Heart right ventricle (tissue), 16 donors: ENCODE measurements around the gene MRC1. TPM values are rescaled to one million over a fixed set of nuclear protein-coding genes. Genes with fewer than 3 reads are reported as not detected.
"Not testable (repeated sequence)": the region's sequence is repeated elsewhere in the genome, so short reads cannot be mapped to it uniquely, and the experiment has no call there.

ENCODE experiments used
- ATAC-seq, 8 donors: fragments of 200-7000 bp; cut with Tn5 transposase; one replicate each; pipeline ENCODE4 v1.9.1; 2020; ENCODE audit warnings: mild to moderate bottlenecking in 8 of 8, moderate library complexity in 8 of 8, moderate number of reproducible peaks in 1 of 8
- DNase-seq, 2 donors: peaks; one replicate each; pipeline ENCODE4 v3.0.0-alpha.2; 2020
- H3K27ac ChIP-seq, 10 donors: fragments of 200-600 bp; sonication (generic) in 2 of 10; one replicate each; pipeline versions ENCODE4 v1.5.0 to v1.8.0; 2020 to 2022; ENCODE audit warnings: mild to moderate bottlenecking in 3 of 10
- H3K27me3 ChIP-seq, 7 donors: fragments of 200-600 bp; one replicate each; pipeline ENCODE4 v1.8.0; 2021 to 2022; ENCODE audit warnings: mild to moderate bottlenecking in 2 of 7
- H3K36me3 ChIP-seq, 9 donors: fragments of 200-600 bp; sonication (generic) in 1 of 9; one replicate each; pipeline versions ENCODE4 v1.5.0 to v1.8.0; 2020 to 2022; ENCODE audit warnings: mild to moderate bottlenecking in 2 of 9
- H3K4me1 ChIP-seq, 9 donors: fragments of 200-600 bp; sonication (generic) in 1 of 9; one replicate each; pipeline versions ENCODE4 v1.5.0 to v1.8.0; 2020 to 2022; ENCODE audit warnings: mild to moderate bottlenecking in 4 of 9
- H3K4me3 ChIP-seq, 10 donors: fragments of 200-600 bp; sonication (generic) in 2 of 10; one replicate each; pipeline versions ENCODE4 v1.5.0 to v1.8.0; 2020 to 2022; ENCODE audit warnings: mild to moderate bottlenecking in 7 of 10, moderate library complexity in 2 of 10
- H3K9me3 ChIP-seq, 11 donors: fragments of 200-600 bp in 10 of 11; sonication (generic) in 2 of 11; one replicate each; pipeline versions ENCODE4 v1.5.0 to v1.8.0; 2013 to 2022; ENCODE audit warnings: mild to moderate bottlenecking in 2 of 11, control low read depth in 1 of 11, moderate library complexity in 1 of 11
- WGBS, 2 donors: extraction: QIAGEN DNeasy Blood & Tissue Kit; methylation state at CpG; one replicate each; pipeline ENCODE4 v1.1.7; 2013; ENCODE audit warnings: inconsistent platforms in 1 of 2; 5-methylcytosine and 5-hydroxymethylcytosine counted together
- intact Hi-C, 10 donors: fragments of 100-400 bp; cut with DNase I; formaldehyde crosslinking; loops; one replicate each; pipeline versions ENCODE4 v1.11.1 to v1.14.2; 2022
- polyA plus RNA-seq, 2 donors: library from polyadenylated mRNA; stranded (reverse); fragments of 200-250 nt; gene quantifications; one replicate each; pipeline ENCODE4 v1.2.3, GENCODE V29; 2013
- total RNA-seq, 10 donors: library from RNA; stranded (reverse); fragmentation: NEBNext Ultra II Directional in 3 of 10; extraction: Animal tissue kit (Norgen Biotek cat#: 25700) in 3 of 10; gene quantifications; one replicate each; pipeline versions ENCODE4 v1.2.1 to v1.2.4, GENCODE V29; 2021 to 2023
- TF ChIP-seq, protein P1 (sequence below), 9 donors: fragments of 200-600 bp; sonication (generic) in 2 of 9; IDR thresholded peaks; one replicate each; pipeline versions ENCODE4 v1.5.0 to v1.8.0; 2021 to 2022; ENCODE audit warnings: antibody characterized with exemption in 9 of 9, mild to moderate bottlenecking in 5 of 9, moderate library complexity in 1 of 9
- donor health status: Arrhythmogenic right ventricular cardiomyopathy.
- donor health status: ischemic (EF 13 %, LVEDD 7.1; RV severe dilation, severe dysfunction).
- donor health status: healthy with polysubstance abuse.
- donor health status: DM: no; HTN: yes; CAD: no.
- donor health status: DM: no; HTN: no; CAD: no.
- donor health status: ischemic (EF 25% LVEDD 6.9; RV normal size, moderate dysfunction).
- donor health status: ischemic (EF 25% LVEDD 5.7; RV mildly dilated, moderate dysfunction).
- donor health status: healthy.
- donor health status: DM: yes; HTN: yes; CAD: no.
- donor health status: Ischemic cardiomyopathy.
- donor health status: ischemic (EF 35%, LVEDD 5.7; RV mildly dilated, moderate dysfunction).
- donor health status: nonischemic (EF 11% LVEDD 7.7; RV severe dilation, severe dysfunction).
- donor health status: DM: yes; HTN: yes; CAD: no.
- donor health status: PGD.
- donor health status: ischemic (EF 29% LVEDD 5.4; RV normal size, mild dysfunction).
- donor health status: nonischemic (EF 23%, LVEDD 6.1; RV moderate dilation, normal function).

Gene MRC1
- total and polyA plus RNA-seq, 12 donors: 4.1 to 84.0 (median 7.0) TPM

DNA sequence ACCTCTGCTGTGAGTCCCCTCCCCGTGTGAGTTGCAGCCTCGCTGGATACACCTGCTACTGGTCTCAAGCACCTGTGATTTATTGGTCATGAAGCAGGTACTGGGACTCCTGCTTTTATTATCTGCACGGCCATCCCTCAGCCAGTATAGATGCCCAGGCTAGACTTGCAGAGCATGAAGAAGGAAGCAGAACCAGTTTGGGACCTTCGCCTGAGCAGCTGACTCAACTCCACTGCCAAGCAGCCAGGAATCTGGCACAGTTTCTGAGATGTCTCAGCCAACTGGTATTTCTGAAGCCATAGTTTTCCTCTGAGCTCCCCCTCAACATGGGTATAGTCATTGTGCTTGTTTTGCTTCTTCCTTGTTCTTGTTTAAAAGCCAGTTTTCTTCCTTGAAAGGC lies 114.6 kb downstream of the MRC1 start:
- intact Hi-C loops: no loop called here
- Histone ChIP-seq H3K4me1 (peaks cover 0 to 3% (median 0%) of the 10 kb centered on the region in 9 donors), H3K9me3 (peaks cover 0 to 12% (median 0%) of the 10 kb centered on the region in 11 donors), H3K36me3 (no peaks in the 10 kb centered on the region), H3K4me3 (no peak overlapping the region), H3K27ac (peak overlapping the region in 2 of 10 donors; percentile 1 to 25), H3K27me3 (no peaks in the 10 kb centered on the region)
- TF ChIP-seq, protein P1, sequence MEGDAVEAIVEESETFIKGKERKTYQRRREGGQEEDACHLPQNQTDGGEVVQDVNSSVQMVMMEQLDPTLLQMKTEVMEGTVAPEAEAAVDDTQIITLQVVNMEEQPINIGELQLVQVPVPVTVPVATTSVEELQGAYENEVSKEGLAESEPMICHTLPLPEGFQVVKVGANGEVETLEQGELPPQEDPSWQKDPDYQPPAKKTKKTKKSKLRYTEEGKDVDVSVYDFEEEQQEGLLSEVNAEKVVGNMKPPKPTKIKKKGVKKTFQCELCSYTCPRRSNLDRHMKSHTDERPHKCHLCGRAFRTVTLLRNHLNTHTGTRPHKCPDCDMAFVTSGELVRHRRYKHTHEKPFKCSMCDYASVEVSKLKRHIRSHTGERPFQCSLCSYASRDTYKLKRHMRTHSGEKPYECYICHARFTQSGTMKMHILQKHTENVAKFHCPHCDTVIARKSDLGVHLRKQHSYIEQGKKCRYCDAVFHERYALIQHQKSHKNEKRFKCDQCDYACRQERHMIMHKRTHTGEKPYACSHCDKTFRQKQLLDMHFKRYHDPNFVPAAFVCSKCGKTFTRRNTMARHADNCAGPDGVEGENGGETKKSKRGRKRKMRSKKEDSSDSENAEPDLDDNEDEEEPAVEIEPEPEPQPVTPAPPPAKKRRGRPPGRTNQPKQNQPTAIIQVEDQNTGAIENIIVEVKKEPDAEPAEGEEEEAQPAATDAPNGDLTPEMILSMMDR (IDR thresholded peaks at IDR 0.05): no peak
- DNase-seq: no peak
- peak in 5 of 8 donors; percentile 49 to 79 (median 69) for ATAC-seq
- 58% methylated on average over 4 of the region's 4 CpGs for WGBS, 2 donors

DNA sequence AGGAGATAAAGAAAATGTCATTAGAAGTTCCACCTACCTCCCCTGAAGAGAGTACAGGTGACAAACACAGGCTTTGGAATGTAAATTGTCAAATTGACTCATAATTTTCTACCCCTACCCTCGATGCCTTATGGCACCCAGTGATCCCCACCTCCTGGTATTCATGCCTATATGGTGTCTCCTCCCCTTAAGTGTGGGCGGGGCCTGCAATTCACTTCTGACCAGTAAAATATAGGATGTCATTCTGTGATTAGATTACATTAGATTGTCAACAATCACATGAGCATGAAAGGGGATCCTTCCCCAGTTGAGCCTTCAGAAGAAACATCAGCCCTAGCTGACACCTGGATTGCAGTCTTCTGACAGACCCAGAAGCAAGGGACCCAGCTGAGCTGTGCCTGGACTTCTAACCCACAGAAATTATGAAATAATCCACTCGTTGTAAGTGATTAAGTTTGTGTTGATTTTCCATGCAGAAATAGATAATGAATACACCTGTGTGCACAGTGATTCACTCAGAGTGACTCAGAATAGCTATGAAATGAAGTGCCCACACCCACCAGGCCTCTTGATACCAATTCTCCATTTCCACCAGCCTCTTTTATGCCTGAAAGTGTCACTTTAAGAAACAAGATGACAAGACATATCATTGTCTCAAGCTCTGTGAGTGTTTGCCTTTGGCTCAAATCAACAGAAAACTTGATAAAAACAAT lies 134.0 kb downstream of the MRC1 start:
- TF ChIP-seq, protein P1 (IDR thresholded peaks at IDR 0.05): no peak
- no peak overlapping the region for H3K27ac ChIP-seq
- peaks cover 0 to 5% (median 0%) of the 10 kb centered on the region in 11 donors for H3K9me3 ChIP-seq
- whole genome bisulfite sequencing, 2 donors: 69 to 73% methylated on average over 3 of the region's 3 CpGs
- DNase-seq (no peak), ATAC-seq (no peak)
- H3K36me3 ChIP-seq: no peaks in the 10 kb centered on the region
- H3K4me1 ChIP-seq: no peaks in the 10 kb centered on the region
- no peaks in the 10 kb centered on the region for H3K27me3 ChIP-seq
- H3K4me3 ChIP-seq: no peak overlapping the region
- intact Hi-C loops: no loop called here

DNA sequence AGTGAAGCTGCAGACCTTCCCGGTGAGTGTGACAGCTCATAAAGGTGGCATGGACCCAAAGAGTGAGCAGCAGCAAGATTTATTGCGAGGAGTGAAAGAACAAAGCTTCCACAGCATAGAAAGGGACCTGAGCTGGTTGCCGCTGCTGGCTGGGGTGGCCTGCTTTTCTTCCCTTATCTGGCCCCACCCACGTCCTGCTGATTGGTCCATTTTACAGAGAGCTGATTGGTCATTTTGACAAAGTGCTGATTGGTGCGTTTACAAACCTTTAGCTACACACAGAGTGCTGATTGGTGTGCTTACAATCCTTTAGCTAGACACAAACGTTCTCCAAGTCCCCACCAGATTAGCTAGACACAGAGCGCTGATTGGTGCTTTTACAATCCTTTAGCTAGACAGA lies 141.1 kb downstream of the MRC1 start:
- intact Hi-C loops, H3K36me3 ChIP-seq, ATAC-seq, DNase-seq, H3K27me3 ChIP-seq, H3K27ac ChIP-seq, H3K9me3 ChIP-seq, H3K4me3 ChIP-seq, H3K4me1 ChIP-seq: not testable (repeated sequence)
- WGBS, 2 donors: 79 to 82% methylated on average over 7 of the region's 7 CpGs

DNA sequence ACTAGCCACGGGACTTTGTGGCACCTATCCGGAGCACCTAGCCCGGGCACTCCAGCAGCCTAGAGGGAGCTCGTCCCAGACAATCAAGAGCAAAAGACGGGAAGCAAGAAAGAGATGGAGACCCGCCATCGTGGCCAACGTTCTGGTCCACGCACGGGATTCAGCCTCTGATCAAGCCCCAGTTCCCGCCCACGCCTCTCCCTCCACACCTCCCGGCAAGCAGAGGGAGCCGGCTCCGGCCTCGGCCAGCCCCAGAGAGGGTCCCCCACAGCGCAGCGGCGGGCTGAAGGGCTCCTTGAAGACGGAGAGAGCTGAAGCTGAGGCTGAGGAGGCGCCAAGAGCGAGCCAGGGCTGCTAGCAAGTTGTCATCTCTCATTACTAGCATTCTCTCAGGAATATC lies 141.6 kb downstream of the MRC1 start:
- intact Hi-C loops: no loop called here
- 90 to 94% methylated on average over 22 of the region's 22 CpGs for WGBS, 2 donors
- no peaks in the 10 kb centered on the region for H3K27me3 ChIP-seq
- ATAC-seq: peak in 1 of 8 donors; percentile 38
- H3K9me3 ChIP-seq: no peaks in the 10 kb centered on the region
- no peak overlapping the region for H3K27ac ChIP-seq
- no peak overlapping the region for H3K4me3 ChIP-seq
- no peaks in the 10 kb centered on the region for H3K36me3 ChIP-seq
- no peaks in the 10 kb centered on the region for H3K4me1 ChIP-seq
- TF ChIP-seq, protein P1 (IDR thresholded peaks at IDR 0.05): no peak
- DNase-seq: no peak

DNA sequence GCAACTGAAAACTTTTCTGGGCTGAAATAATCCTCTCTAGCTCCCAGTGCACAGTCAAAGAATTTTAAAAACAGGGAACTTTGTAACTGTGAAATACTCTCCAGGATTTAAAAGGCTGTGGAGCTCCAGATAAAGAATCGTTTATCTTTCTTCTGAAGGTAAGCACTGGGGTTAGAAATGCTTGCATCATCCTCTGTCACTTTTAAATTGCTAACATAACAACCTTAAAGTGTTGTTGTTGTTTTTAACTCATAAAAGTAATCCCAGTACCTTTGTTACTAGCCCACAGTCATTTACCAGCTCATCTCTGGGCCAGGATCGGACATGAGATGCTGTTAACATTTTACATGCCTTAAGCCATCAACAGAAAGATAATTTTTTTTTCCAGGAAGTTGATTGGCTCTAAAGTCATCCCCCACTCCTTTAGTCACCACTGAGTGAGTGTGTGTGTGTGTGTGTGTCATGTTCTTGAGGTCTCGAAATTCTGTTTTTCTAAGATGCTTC lies 142.8 kb downstream of the MRC1 start, which contains the start of gene SLC39A12:
Gene SLC39A12, plus strand, starts transcription at position 51 of the 504 bp plus-strand sequence. CDS start 1,359 bp downstream, outside the sequence.
- intact Hi-C loops: no loop called here
- no peak for ATAC-seq
- no peaks in the 10 kb centered on the region for H3K4me1 ChIP-seq
- no peaks in the 10 kb centered on the region for H3K27me3 ChIP-seq
- no peak within 1 kb of the TSS for H3K27ac ChIP-seq
- no peak for DNase-seq
- H3K9me3 ChIP-seq: no peaks in the 10 kb centered on the region
- no peak within 1 kb of the TSS for H3K4me3 ChIP-seq
- WGBS, 2 donors: 40 to 50% methylated on average over 3 of the region's 3 CpGs
- TF ChIP-seq, protein P1 (IDR thresholded peaks at IDR 0.05): no peak
- H3K36me3 ChIP-seq: no peaks in the 10 kb centered on the region

DNA sequence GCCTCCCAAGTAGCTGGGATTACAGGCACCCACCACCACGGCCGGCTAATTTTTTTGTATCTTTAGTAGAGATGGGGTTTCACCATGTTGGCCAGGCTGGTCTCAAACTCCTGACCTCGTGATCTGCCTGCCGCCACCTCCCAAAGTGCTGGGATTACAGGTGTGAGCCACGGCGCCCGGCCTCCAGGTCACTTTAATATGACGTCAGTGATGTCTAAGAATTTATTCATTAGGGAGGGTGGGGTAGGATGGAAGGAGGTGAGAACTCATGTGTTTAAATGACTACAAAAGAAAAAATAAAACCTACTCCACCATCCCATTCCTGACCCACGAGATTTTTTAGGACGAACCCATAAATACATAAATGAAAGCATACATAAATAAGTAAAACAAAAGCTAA lies 145.2 kb downstream of the MRC1 start:
- H3K4me1 ChIP-seq, ATAC-seq, H3K27ac ChIP-seq, H3K4me3 ChIP-seq, H3K27me3 ChIP-seq, H3K36me3 ChIP-seq, H3K9me3 ChIP-seq, DNase-seq, intact Hi-C loops: not testable (repeated sequence)
- 87 to 90% methylated on average over 10 of the region's 10 CpGs for WGBS, 2 donors
